HG03045 (cell line): ENCODE data around the gene HMG20B.

Source experiments
- ATAC-seq: cut with Tn5 transposase; IDR thresholded peaks from one replicate; pipeline ENCODE4 v1.9.1; 2021; ENCODE audit warnings: mild to moderate bottlenecking, moderate library complexity; ENCODE audit not compliant: unreplicated experiment

Gene HMG20B

GRCh38 chr19:3618144-3618810 lies 45.5 kb downstream of the HMG20B start:
- ATAC-seq, result no peak

GRCh38 chr19:3618811-3619630 lies 46.3 kb downstream of the HMG20B start:
- ATAC-seq, result no peak

- ATAC-seq, result no peak
Observed at GRCh38 chr19:3619631-3620012, 46.9 kb downstream of the HMG20B start.

GRCh38 chr19:3620145-3620816 lies 47.5 kb downstream of the HMG20B start:
- ATAC-seq, result no peak

DNA sequence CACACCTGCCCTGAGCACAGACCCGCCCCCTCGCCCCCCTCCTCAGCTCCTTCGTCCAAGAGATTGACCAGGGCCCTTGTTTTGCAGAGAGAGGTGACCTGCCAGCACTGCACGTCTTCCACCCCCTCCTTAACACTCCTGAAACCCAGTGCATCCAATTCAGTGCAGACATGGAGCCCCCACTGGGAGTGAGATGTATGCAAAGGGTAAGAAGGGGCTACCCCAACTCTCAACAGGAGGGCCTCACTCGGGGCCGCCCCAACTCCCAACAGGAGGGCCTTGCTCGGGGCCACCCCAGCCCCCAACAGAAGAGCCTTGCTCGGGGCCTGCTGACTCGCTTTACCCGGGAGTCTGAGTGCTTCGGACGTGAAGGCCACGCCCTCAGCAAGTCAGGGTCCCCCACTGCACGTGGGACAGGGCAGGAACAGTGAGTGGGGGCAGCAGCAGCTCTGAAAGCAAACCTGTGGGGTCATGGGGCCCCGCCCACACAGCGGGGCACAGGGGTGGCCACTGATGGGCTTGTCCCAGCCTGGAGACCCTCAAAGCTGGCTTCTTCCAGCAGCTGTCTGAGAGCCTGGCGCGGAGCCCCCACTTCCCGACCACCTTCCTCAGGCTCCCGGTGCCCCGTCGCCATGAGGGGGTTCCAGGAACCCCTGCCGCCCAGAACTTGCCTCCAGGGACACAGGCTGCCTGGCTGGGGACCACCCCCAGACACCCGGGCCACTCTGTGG lies 48.2 kb downstream of the HMG20B start:
- no peak for ATAC-seq

- no peak for ATAC-seq
Observed at GRCh38 chr19:3621689-3622088, 48.9 kb downstream of the HMG20B start.

- ATAC-seq, result no peak
Observed at GRCh38 chr19:3622224-3622623, 49.5 kb downstream of the HMG20B start.

GRCh38 chr19:3623716-3624115 lies 51.0 kb downstream of the HMG20B start:
- ATAC-seq, result no peak

DNA sequence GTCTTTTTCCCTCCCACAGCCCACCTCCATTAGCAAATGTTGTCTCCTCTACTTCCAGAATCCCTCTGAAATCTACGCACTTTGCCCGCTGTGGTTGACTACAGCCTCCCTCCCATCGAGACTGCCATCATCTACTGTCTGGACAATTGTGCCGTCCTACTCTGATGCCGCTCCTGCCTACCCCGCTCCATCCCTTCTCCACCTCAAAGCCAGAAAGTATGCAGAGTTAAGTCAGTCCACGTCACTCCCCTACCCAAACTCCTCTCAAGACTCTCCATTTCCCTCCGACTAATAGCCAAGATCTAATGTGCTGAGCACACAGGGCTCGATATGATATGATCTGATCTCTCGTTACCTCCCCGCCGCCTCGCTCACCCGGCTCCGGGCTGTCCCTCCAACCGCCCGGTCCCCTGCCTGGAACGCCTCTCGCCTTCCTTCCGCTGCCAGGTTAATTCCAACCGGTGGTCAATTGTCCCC lies 53.3 kb downstream of the HMG20B start:
- peak; percentile 5 for ATAC-seq

DNA sequence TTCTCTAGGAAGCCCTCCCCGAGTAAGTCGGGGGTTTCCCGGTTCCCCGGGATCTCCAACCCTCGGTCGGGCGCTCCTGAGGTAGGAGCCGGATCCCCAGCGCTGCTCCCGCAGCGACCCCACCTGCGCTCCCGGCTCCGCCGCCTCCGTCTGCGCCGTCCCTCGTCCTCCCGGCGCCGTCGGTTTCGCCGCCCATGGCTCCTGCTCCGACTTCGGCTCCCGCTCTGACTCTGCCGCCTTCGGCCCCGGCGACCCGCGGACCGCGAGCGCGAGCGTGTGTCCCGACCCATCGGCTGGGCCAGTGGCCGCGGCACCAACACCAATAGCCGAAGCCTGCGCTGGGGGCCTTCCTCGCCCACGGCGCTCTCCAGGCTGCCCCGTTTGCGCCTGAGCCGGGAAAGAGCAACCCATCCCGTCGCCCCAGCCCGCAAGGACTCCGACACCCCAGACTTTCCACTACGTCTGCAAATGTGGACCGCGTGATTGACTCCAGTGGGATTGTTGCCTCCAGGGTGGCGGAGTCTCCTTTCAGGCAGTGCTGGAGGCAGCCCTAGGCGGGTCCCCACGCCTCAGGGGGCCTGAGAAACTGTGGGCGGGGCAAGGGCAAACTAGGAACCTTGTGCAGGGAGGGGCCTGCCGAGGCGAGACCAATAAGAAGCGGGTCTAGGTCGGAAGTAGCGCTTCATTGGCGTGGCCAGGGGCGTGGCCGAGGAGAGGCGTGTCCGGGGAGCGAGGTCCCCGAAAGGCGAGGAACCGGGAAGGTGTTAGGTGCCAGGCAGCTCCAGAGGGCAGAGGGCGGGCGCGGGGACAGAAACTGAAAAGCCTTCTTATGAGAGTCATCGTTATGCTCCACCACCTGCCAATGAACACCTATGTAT lies 54.0 kb downstream of the HMG20B start, which contains the start of gene CACTIN:
Gene CACTIN, minus strand, starts transcription at position 318 of the 878 bp plus-strand sequence. Its CDS starts 28 bp downstream, at position 290.
- ATAC-seq, result peak; percentile 80

DNA sequence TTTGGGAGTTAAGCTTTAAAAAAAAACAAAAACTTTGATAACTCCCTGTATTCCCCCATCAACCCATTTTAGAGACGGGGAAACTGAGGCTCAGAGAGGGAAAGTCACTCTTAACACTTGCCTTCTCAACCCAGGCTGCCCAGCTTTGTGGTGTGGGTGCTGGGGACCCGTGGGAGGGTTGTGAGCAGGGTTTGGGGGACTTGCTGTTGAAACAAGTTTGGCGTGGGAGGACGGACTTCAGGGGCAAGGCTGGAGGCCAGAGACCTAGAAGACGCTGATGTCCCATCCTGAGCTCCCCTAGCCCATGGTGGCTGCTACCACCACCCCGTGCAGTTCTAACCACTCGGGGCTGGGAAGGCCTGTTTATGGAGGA lies 54.6 kb downstream of the HMG20B start:
- no peak for ATAC-seq
